IMR-90 (cell line): ENCODE data around the gene PAM16. TPM values are rescaled to one million over a fixed set of nuclear protein-coding genes. Genes with fewer than 3 reads are reported as not detected.

Source experiments
- ATAC-seq: fragments of 200-7000 bp; cut with Tn5 transposase; 2 replicates; pipeline ENCODE4 v1.9.1; 2020; ENCODE audit warnings: low read depth, mild to moderate bottlenecking, moderate library complexity
- BruUV-seq: library from RNA; stranded (reverse); fragments of 400-500 nt; replicated peaks from 2 replicates; lab custom pipeline; 2021; lab: Mats Ljungman, UMichigan
- CTCF ChIA-PET: fragments of 300-600 bp; formaldehyde crosslinking; extraction: SDS; loops from one replicate; lab custom pipeline; 2021; ENCODE audit warnings: antibody characterized with exemption; lab: Yijun Ruan, JAX
- POLR2A ChIA-PET: fragments of 300-600 bp; sonication (Branson Sonifier 250); formaldehyde crosslinking; loops from one replicate; lab custom pipeline; 2022; ENCODE audit warnings: antibody characterized with exemption; ENCODE audit not compliant: unreplicated experiment; lab: Charles Lee
- DNase-seq: peaks from one replicate; pipeline ENCODE4 v3.0.0; 2013
- H2AFZ ChIP-seq: replicated peaks from 2 replicates; pipeline ENCODE3; 2013; ENCODE audit warnings: low read length, mild to moderate bottlenecking; ENCODE audit not compliant: poor library complexity
- H2AK5ac ChIP-seq: 2 replicates; pipeline ENCODE4 v1.6.1; 2013; ENCODE audit warnings: low read depth, low read length, inconsistent platforms
- H2AK9ac ChIP-seq: replicated peaks from 2 replicates; pipeline ENCODE3; 2013; ENCODE audit warnings: mild to moderate bottlenecking, low read depth, low read length, moderate library complexity; ENCODE audit not compliant: poor library complexity
- H2BK120ac ChIP-seq: 2 replicates; pipeline ENCODE4 v1.6.1; 2013; ENCODE audit warnings: low read depth, low read length, inconsistent platforms
- H2BK15ac ChIP-seq: 3 replicates; pipeline ENCODE4 v1.6.1; 2013; ENCODE audit warnings: low read depth, low read length, inconsistent platforms
- H2BK20ac ChIP-seq: 2 replicates; pipeline ENCODE4 v1.6.1; 2013; ENCODE audit warnings: low read depth, mild to moderate bottlenecking, inconsistent platforms, low read length, moderate library complexity
- H2BK5ac ChIP-seq: 2 replicates; pipeline ENCODE4 v1.6.1; 2013; ENCODE audit warnings: mild to moderate bottlenecking, low read depth, low read length, inconsistent platforms; ENCODE audit not compliant: poor library complexity, severe bottlenecking
- H3K14ac ChIP-seq: replicated peaks from 2 replicates; pipeline ENCODE4 v1.6.1; 2013; ENCODE audit warnings: low read depth, low read length, inconsistent platforms
- H3K18ac ChIP-seq: 2 replicates; pipeline ENCODE4 v1.6.1; 2013; ENCODE audit warnings: low read depth, low read length, control low read depth
- H3K23ac ChIP-seq: 2 replicates; pipeline ENCODE4 v1.6.1; 2013; ENCODE audit warnings: low read depth, low read length, inconsistent platforms
- H3K27ac ChIP-seq: 2 replicates; pipeline ENCODE4 v1.5.1; 2013; ENCODE audit warnings: mild to moderate bottlenecking, control low read depth, low read length; ENCODE audit not compliant: insufficient read depth
- H3K27me3 ChIP-seq: 2 replicates; pipeline ENCODE4 v1.6.1; 2013; ENCODE audit warnings: low read length; ENCODE audit not compliant: control insufficient read depth, insufficient read depth
- H3K36me3 ChIP-seq: 2 replicates; pipeline ENCODE4 v1.6.1; 2013; ENCODE audit warnings: low read length, mixed read lengths; ENCODE audit not compliant: control insufficient read depth, insufficient read depth
- H3K4ac ChIP-seq: 2 replicates; pipeline ENCODE4 v1.6.1; 2013; ENCODE audit warnings: low read depth, low read length, inconsistent platforms
- H3K4me1 ChIP-seq: 2 replicates; pipeline ENCODE4 v1.6.1; 2013; ENCODE audit warnings: low read length, mixed read lengths; ENCODE audit not compliant: control insufficient read depth, insufficient read depth
- H3K4me2 ChIP-seq: 2 replicates; pipeline ENCODE4 v1.6.1; 2013; ENCODE audit warnings: low read depth, mild to moderate bottlenecking, control low read depth, low read length, moderate library complexity
- H3K4me3 ChIP-seq: 2 replicates; pipeline ENCODE4 v1.5.1; 2013; ENCODE audit warnings: low read depth, mild to moderate bottlenecking, control low read depth, low read length, moderate library complexity; ENCODE audit not compliant: insufficient read depth
- H3K56ac ChIP-seq: 2 replicates; pipeline ENCODE4 v1.6.1; 2013; ENCODE audit warnings: low read length, inconsistent platforms; ENCODE audit not compliant: insufficient read depth; ENCODE audit errors: extremely low read depth
- H3K79me1 ChIP-seq, 2 experiments: 2 replicates each; pipeline ENCODE4 v1.6.1; 2013; ENCODE audit warnings: low read length in 2 of 2, inconsistent platforms in 1 of 2, low read depth in 1 of 2
- H3K9ac ChIP-seq: 2 replicates; pipeline ENCODE4 v1.6.1; 2013; ENCODE audit warnings: low read depth, low read length, control low read depth
- H3K9me1 ChIP-seq: 2 replicates; pipeline ENCODE4 v1.6.1; 2013; ENCODE audit warnings: low read length, inconsistent platforms; ENCODE audit not compliant: insufficient read depth
- H3K9me3 ChIP-seq: 2 replicates; pipeline ENCODE4 v1.6.1; 2013; ENCODE audit warnings: low read length; ENCODE audit not compliant: control insufficient read depth, insufficient read depth
- H4K20me1 ChIP-seq: 2 replicates; pipeline ENCODE4 v1.6.1; 2013; ENCODE audit warnings: low read length, inconsistent platforms; ENCODE audit not compliant: insufficient read depth
- H4K5ac ChIP-seq: 2 replicates; pipeline ENCODE4 v1.6.1; 2013; ENCODE audit warnings: mild to moderate bottlenecking, low read depth, low read length, control low read depth
- H4K8ac ChIP-seq, 2 experiments: 2 replicates each; pipeline ENCODE4 v1.6.1; 2013; ENCODE audit warnings: low read depth in 2 of 2, low read length in 2 of 2, control low read depth in 1 of 2, inconsistent platforms in 1 of 2
- H4K91ac ChIP-seq: 2 replicates; pipeline ENCODE4 v1.6.1; 2013; ENCODE audit warnings: low read depth, low read length, inconsistent platforms; ENCODE audit not compliant: insufficient read depth
- BHLHE40 ChIP-seq: fragments of 150-350 bp; IDR thresholded peaks from 2 replicates; pipeline ENCODE4 v1.6.1; 2016; ENCODE audit warnings: mild to moderate bottlenecking, low read depth, low read length
- CEBPB ChIP-seq: IDR thresholded peaks from 2 replicates; pipeline ENCODE4 v1.6.1; 2012; ENCODE audit warnings: low read depth, low read length, improper control_type of control experiment
- CHD1 ChIP-seq: IDR thresholded peaks from 2 replicates; pipeline ENCODE4 v1.6.1; 2012; ENCODE audit warnings: low read depth, low read length, improper control_type of control experiment
- CTCF ChIP-seq: conservative IDR thresholded peaks from 2 replicates; pipeline ENCODE4 v1.5.1; 2012; ENCODE audit warnings: mild to moderate bottlenecking, low read depth, low read length, improper control_type of control experiment
- ELK1 ChIP-seq: fragments of 150-350 bp; IDR thresholded peaks from 2 replicates; pipeline ENCODE4 v1.6.1; 2016; ENCODE audit warnings: low read depth, mild to moderate bottlenecking, low read length, moderate library complexity, borderline replicate concordance
- MAFK ChIP-seq: IDR thresholded peaks from 2 replicates; pipeline ENCODE4 v1.6.1; 2012; ENCODE audit warnings: low read depth, low read length, improper control_type of control experiment
- MAZ ChIP-seq: IDR thresholded peaks from 2 replicates; pipeline ENCODE4 v1.6.1; 2012; ENCODE audit warnings: low read depth, mild to moderate bottlenecking, low read length, improper control_type of control experiment, moderate library complexity, borderline replicate concordance
- NFE2L2 ChIP-seq: fragments of 150-350 bp; IDR thresholded peaks from 2 replicates; pipeline ENCODE4 v1.6.1; 2016; ENCODE audit warnings: low read depth, mild to moderate bottlenecking, low read length
- POLR2A ChIP-seq: IDR thresholded peaks from 2 replicates; pipeline ENCODE4 v1.6.1; 2012; ENCODE audit warnings: mild to moderate bottlenecking, low read depth, low read length
- RCOR1 ChIP-seq: IDR thresholded peaks from 2 replicates; pipeline ENCODE4 v1.6.1; 2012; ENCODE audit warnings: mild to moderate bottlenecking, low read length, improper control_type of control experiment; ENCODE audit not compliant: insufficient replicate concordance
- RFX5 ChIP-seq: IDR thresholded peaks from 2 replicates; pipeline ENCODE4 v1.8.0; 2012; ENCODE audit warnings: low read depth, mild to moderate bottlenecking, low read length, moderate library complexity
- SMC3 ChIP-seq: fragments of 150-350 bp; IDR thresholded peaks from 2 replicates; pipeline ENCODE4 v1.6.1; 2016; ENCODE audit warnings: low read depth, mild to moderate bottlenecking, antibody characterized with exemption, low read length, moderate library complexity
- USF2 ChIP-seq: fragments of 150-350 bp; IDR thresholded peaks from 2 replicates; pipeline ENCODE4 v1.6.1; 2017; ENCODE audit warnings: mild to moderate bottlenecking, antibody characterized with exemption, low read length, low read depth
- WGBS, 2 experiments: methylation state at CpG; one replicate each; pipeline versions ENCODE4 v1.1.5 to v1.1.7; 2013; ENCODE audit warnings: missing lambda C conversion rate in 2 of 2; ENCODE audit not compliant: insufficient read length in 1 of 2; ENCODE audit errors: extremely low coverage in 2 of 2; 5-methylcytosine and 5-hydroxymethylcytosine counted together
- dilution Hi-C: fragments of 300-500 bp; cut with HindIII; formaldehyde crosslinking; loops from one replicate; pipeline ENCODE4 v1.14.3; 2018; ENCODE audit warnings: low sequenced_read_pairs; ENCODE audit not compliant: unreplicated experiment
- in situ Hi-C: fragments of 300-500 bp; cut with MboI; formaldehyde crosslinking; loops from 3 replicates; pipeline ENCODE4 v1.14.3; 2019; ENCODE audit warnings: low sequenced_read_pairs, inconsistent platforms, mixed read lengths
- intact Hi-C: fragments of 100-400 bp; cut with micrococcal nuclease; formaldehyde crosslinking; loops from 2 replicates; pipeline ENCODE4 v1.10.0; 2022
- polyA plus RNA-seq, 3 experiments: library from polyadenylated mRNA; depleted of rRNA; stranded (reverse); fragments of >200 nt; gene quantifications; 2 replicates each; pipeline ENCODE4 v1.2.3, GENCODE V29; 2012; ENCODE audit warnings: low replicate concordance in 1 of 3
- total RNA-seq: library from RNA; depleted of rRNA; stranded (reverse); fragments of >200 nt; gene quantifications from 2 replicates; pipeline ENCODE4 v1.2.3, GENCODE V29; 2012

The PAM16 gene
- total and polyA plus RNA-seq, 2 of the 4 experiments (the other 2 are of a cell fraction): 17.9 to 48.4 TPM

- H4K8ac ChIP-seq: no peak overlapping the region
- H3K4me3 ChIP-seq: no peak overlapping the region
- H2AK9ac ChIP-seq: no peak overlapping the region
- 0 out of 2 replicates have a peak overlapping the region, but pooled peaks have one; percentile 39 for H4K91ac ChIP-seq
- 0 out of 2 replicates have a peak overlapping the region, but pooled peaks have one; percentile 8 for H2AK5ac ChIP-seq
- DNase-seq (no peak), ATAC-seq (no peak)
- peaks cover 4% of the 10 kb centered on the region; the same call in 1 of the 2 replicates for H3K9me1 ChIP-seq
- H4K5ac ChIP-seq: no peak overlapping the region
- ChIA-PET CTCF (no interaction called here), POLR2A (no interaction called here)
- H2BK120ac ChIP-seq: no peak overlapping the region
- H3K4ac ChIP-seq: no peak overlapping the region
- H2BK20ac ChIP-seq: 0 out of 2 replicates have a peak overlapping the region, but pooled peaks have one; percentile 10
- H3K9ac ChIP-seq: no peak overlapping the region
- dilution Hi-C loops: no loop called here
- in situ Hi-C loops: no loop called here
- intact Hi-C loops: no loop called here
- H2BK5ac ChIP-seq: no peak overlapping the region
- H3K4me2 ChIP-seq: no peak overlapping the region
- H3K9me3 ChIP-seq: no peaks in the 10 kb centered on the region
- H2BK15ac ChIP-seq: no peak overlapping the region
- no peaks in the 10 kb centered on the region; the same call in 1 of the 2 replicates for H4K20me1 ChIP-seq
- no peak overlapping the region for H2AFZ ChIP-seq
- no peak overlapping the region for H3K56ac ChIP-seq
- H3K27me3 ChIP-seq: no peaks in the 10 kb centered on the region
- no peak overlapping the region; the same call in 1 of the 2 replicates for H3K23ac ChIP-seq
- no CpG with 5 or more reads among the region's 4 CpGs for WGBS, 2 experiments
- no peak overlapping the region for H3K18ac ChIP-seq
- TF ChIP-seq POLR2A (no peak), CTCF (no peak), SMC3 (no peak), NFE2L2 (no peak), MAZ (no peak), CEBPB (no peak), CHD1 (no peak), ELK1 (no peak), RFX5 (no peak), RCOR1 (no peak), MAFK (no peak), BHLHE40 (no peak), USF2 (no peak)
- no TSS peak for BruUV-seq
- H3K14ac ChIP-seq: no peak overlapping the region
- H3K27ac ChIP-seq: no peak overlapping the region
- H3K36me3 ChIP-seq: no peaks in the 10 kb centered on the region
- peaks cover 0 to 10% of the 10 kb centered on the region in 2 experiments; a peak in 1 of 4 replicates for H3K79me1 ChIP-seq
- H3K4me1 ChIP-seq: peaks cover 21% of the 10 kb centered on the region
Observed at GRCh38 chr16:4291699-4292098, 59.4 kb downstream of the PAM16 start.
